Activated naive CD4-positive, alpha-beta T cell treated with anti-CD3 and anti-CD28 coated beads, Interleukin-2, amount 10 ng/mL, durations not matched to agents 5 hours and 36 hours (primary cell): ENCODE results near the gene PHF2. TPM values are rescaled to one million over a fixed set of nuclear protein-coding genes. Genes with fewer than 3 reads are reported as not detected.

Source experiments
- microRNA-seq: library from miRNA; unstranded; fragments of <30 nt; microRNA quantifications from one replicate; pipeline ENCODE4 v1.2.0, GENCODE V29; 2022; ENCODE audit warnings: borderline microRNAs expressed, borderline replicate concordance
- total RNA-seq, 2 experiments: library from RNA; stranded (reverse); gene quantifications; one replicate each; pipeline ENCODE4 v1.2.3, GENCODE V29; 2021

Gene PHF2
- total RNA-seq = 10 to 100 TPM; 26.9 to 27.9 TPM

DNA sequence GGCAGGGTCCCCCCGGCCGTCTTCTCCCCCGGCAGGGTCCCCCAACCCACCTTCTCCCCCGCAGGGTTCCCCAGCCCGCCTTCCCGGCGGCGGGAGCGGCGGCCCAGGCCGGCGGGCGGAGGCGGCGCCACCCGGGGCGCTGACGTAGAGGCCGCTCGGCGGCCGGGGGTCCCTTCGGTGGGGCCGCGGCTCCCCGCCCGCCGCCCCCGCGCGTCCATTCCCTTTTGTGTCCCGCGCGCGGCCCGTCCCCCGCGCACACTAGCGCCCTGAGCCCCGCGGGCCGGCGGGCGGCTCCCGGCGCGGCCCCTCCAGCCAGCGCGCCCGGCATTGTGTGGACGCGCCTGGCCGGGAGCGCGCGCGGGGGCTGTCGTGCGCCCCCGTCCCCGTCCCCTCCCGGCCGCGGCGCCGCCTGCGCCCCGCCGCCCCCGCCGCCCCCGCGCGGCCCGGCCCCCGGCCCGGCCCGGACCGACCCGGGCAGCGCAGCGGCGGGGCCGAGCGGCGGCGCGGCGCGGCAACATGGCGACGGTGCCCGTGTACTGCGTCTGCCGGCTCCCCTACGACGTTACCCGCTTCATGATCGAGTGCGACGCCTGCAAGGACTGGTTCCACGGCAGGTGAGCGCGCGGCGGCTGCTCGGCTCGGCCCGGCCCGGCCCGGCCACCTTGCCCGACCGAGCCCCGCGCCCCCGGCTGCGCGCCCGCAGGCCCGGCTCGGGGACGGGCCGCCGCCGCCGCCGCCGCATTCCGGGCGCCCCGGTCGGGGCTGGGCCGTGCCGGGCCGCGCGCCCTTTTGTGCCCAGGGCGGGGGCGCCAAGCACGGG is at the start of gene PHF2:
Gene PHF2 (plus strand): TSS at position 327 of the 820 bp plus-strand sequence. CDS start 190 bp downstream, at position 517.

Small RNA genes within 50 kb of the gene (microRNA-seq; reads per million reads assigned to microRNA genes)
- not detected for gene MIR548AU

Other genes with a start within 250 kb of the PHF2 start
- 100 to 1,000 TPM; 109 to 110 TPM for gene FAM120A, start 124.9 kb upstream of the PHF2 start, total RNA-seq
- 10 to 100 TPM; 36.0 to 36.9 TPM for gene FAM120AOS, start 123.0 kb upstream of the PHF2 start, total RNA-seq